Measurements from ENCODE around the gene TMEM229B.

- TF ChIP-seq CTCF (conservative IDR thresholded peaks at IDR 0.05) = no peak
- TF ChIP-seq EZH2 (IDR thresholded peaks at IDR 0.05; ENCODE audit: low read depth) = no peak
Observed at GRCh38 chr14:67438969-67439368, 49.6 kb downstream of the TMEM229B start.
